Measurements from ENCODE around the gene PNKD. TPM values are rescaled to one million over a fixed set of nuclear protein-coding genes. Genes with fewer than 3 reads are reported as not detected.

PNKD gene
- total RNA-seq, 1 experiment from 2014 or later = 49.8 TPM

DNA sequence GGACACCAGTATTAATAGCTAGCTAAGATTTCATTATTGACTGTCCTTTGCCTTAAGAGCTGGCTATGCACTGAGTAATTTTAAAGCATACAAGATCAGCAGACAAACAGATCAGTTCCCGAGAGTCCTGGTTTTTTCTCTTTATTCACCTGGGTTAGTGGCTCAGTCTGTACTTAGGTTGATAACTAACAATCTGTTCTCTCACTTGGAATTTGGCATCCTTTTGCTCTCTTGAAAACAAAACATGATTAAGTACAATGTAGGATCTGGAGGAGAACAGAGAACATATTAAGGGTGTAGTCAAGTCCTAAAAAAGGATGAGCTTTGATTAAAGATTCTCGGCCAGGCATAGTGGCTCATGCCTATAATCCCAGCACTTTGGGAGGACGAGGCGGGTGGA lies 36.8 kb upstream of the PNKD start (continued):
- TF ChIP-seq, protein P1, sequence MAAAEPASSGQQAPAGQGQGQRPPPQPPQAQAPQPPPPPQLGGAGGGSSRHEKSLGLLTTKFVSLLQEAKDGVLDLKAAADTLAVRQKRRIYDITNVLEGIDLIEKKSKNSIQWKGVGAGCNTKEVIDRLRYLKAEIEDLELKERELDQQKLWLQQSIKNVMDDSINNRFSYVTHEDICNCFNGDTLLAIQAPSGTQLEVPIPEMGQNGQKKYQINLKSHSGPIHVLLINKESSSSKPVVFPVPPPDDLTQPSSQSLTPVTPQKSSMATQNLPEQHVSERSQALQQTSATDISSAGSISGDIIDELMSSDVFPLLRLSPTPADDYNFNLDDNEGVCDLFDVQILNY (CRISPR knock-in tag; IDR thresholded peaks at IDR 0.05) = no peak
- TF ChIP-seq, protein P2, sequence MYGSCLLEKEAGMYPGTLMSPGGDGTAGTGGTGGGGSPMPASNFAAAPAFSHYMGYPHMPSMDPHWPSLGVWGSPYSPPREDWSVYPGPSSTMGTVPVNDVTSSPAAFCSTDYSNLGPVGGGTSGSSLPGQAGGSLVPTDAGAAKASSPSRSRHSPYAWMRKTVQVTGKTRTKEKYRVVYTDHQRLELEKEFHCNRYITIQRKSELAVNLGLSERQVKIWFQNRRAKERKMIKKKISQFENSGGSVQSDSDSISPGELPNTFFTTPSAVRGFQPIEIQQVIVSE (CRISPR knock-in tag; IDR thresholded peaks at IDR 0.05; ENCODE audit: borderline replicate concordance) = no peak
- TF ChIP-seq, protein P3, sequence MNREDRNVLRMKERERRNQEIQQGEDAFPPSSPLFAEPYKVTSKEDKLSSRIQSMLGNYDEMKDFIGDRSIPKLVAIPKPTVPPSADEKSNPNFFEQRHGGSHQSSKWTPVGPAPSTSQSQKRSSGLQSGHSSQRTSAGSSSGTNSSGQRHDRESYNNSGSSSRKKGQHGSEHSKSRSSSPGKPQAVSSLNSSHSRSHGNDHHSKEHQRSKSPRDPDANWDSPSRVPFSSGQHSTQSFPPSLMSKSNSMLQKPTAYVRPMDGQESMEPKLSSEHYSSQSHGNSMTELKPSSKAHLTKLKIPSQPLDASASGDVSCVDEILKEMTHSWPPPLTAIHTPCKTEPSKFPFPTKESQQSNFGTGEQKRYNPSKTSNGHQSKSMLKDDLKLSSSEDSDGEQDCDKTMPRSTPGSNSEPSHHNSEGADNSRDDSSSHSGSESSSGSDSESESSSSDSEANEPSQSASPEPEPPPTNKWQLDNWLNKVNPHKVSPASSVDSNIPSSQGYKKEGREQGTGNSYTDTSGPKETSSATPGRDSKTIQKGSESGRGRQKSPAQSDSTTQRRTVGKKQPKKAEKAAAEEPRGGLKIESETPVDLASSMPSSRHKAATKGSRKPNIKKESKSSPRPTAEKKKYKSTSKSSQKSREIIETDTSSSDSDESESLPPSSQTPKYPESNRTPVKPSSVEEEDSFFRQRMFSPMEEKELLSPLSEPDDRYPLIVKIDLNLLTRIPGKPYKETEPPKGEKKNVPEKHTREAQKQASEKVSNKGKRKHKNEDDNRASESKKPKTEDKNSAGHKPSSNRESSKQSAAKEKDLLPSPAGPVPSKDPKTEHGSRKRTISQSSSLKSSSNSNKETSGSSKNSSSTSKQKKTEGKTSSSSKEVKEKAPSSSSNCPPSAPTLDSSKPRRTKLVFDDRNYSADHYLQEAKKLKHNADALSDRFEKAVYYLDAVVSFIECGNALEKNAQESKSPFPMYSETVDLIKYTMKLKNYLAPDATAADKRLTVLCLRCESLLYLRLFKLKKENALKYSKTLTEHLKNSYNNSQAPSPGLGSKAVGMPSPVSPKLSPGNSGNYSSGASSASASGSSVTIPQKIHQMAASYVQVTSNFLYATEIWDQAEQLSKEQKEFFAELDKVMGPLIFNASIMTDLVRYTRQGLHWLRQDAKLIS (CRISPR knock-in tag; IDR thresholded peaks at IDR 0.05; ENCODE audit: borderline replicate concordance) = no peak

DNA sequence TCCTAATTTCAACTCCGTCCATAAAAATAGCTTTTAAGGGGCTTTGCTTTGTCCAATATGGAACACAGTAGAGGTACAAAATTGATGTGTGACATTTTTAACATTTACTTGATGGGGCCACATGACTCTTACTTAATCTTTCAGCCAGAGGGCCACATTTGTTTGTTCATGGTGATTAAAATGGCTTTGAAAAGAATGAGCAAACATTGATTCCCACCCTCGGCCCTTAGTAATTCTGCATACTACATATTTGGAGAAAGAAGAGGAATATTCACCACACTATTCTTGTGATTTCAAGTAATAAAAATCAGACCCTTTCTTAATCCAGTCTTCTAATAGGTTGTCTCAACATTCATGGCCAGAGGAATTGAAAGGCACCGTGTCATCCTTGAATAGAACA lies 35.8 kb upstream of the PNKD start:
- Mint-ChIP-seq H3K36me3 (peaks cover 73% of the 10 kb centered on the region), H3K27ac (no peak overlapping the region), H3K27me3 (ENCODE audit: low read depth) (no peaks in the 10 kb centered on the region), H3K4me3 (no peak overlapping the region), H3K9me3 (peaks cover 7% of the 10 kb centered on the region), H3K4me1 (no peaks in the 10 kb centered on the region)
- no peak for DNase-seq (ENCODE audit: low spot score)
- ChIA-PET CTCF (no interaction called here), POLR2A (no interaction called here)
- ATAC-seq = no peak
- TF ChIP-seq FOXJ3 (CRISPR knock-in tag; IDR thresholded peaks at IDR 0.05; ENCODE audit: borderline replicate concordance) = no peak
- TF ChIP-seq ZNF317 (CRISPR knock-in tag; IDR thresholded peaks at IDR 0.05; ENCODE audit: borderline replicate concordance, low read depth) = no peak
- TF ChIP-seq KAT7 (CRISPR knock-in tag; IDR thresholded peaks at IDR 0.05; ENCODE audit: borderline replicate concordance) = no peak
- TF ChIP-seq, protein P4, sequence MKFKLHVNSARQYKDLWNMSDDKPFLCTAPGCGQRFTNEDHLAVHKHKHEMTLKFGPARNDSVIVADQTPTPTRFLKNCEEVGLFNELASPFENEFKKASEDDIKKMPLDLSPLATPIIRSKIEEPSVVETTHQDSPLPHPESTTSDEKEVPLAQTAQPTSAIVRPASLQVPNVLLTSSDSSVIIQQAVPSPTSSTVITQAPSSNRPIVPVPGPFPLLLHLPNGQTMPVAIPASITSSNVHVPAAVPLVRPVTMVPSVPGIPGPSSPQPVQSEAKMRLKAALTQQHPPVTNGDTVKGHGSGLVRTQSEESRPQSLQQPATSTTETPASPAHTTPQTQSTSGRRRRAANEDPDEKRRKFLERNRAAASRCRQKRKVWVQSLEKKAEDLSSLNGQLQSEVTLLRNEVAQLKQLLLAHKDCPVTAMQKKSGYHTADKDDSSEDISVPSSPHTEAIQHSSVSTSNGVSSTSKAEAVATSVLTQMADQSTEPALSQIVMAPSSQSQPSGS (CRISPR knock-in tag; IDR thresholded peaks at IDR 0.05; ENCODE audit: borderline replicate concordance, low read depth) = no peak
- TF ChIP-seq GABPB1 (CRISPR knock-in tag; IDR thresholded peaks at IDR 0.05) = no peak
- TF ChIP-seq, protein P5, sequence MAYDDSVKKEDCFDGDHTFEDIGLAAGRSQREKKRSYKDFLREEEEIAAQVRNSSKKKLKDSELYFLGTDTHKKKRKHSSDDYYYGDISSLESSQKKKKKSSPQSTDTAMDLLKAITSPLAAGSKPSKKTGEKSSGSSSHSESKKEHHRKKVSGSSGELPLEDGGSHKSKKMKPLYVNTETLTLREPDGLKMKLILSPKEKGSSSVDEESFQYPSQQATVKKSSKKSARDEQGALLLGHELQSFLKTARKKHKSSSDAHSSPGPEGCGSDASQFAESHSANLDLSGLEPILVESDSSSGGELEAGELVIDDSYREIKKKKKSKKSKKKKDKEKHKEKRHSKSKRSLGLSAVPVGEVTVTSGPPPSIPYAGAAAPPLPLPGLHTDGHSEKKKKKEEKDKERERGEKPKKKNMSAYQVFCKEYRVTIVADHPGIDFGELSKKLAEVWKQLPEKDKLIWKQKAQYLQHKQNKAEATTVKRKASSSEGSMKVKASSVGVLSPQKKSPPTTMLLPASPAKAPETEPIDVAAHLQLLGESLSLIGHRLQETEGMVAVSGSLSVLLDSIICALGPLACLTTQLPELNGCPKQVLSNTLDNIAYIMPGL (CRISPR knock-in tag; IDR thresholded peaks at IDR 0.05) = no peak
- no peak for TF ChIP-seq MXD4 (CRISPR knock-in tag; IDR thresholded peaks at IDR 0.05; ENCODE audit: borderline replicate concordance)
- TF ChIP-seq, protein P6, sequence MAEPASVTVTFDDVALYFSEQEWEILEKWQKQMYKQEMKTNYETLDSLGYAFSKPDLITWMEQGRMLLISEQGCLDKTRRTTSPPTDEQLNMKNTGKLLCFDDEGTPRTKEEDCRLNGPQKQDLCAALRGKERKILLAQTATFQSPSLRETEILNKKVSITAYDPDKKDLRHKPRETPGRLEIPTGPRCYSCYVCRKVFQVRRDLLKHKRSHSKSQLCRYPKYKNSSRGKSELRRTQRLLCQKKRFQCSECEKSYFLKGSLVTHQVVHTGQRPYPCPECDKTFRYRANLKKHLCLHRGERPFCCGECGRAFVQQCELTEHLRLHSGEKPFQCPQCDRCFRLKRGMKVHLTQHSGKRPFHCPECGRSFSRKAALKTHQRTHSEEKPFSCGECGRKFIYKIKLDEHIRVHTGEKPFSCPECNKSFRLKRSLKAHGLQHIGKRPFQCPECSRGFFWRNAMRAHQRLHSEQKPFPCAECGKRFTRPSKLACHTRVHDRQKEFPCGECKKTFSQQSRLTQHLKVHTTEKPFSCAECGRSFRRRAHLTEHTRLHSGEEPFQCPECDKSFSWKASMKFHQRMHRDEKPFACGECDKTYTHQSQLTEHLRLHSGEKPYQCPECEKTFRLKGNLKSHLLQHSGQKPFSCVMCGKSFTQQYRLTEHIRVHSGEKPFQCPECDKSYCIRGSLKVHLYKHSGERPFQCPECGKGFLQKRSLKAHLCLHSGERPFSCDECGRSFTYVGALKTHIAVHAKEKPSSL (CRISPR knock-in tag; conservative IDR thresholded peaks at IDR 0.05) = no peak
- no peak for TF ChIP-seq ZNF671 (CRISPR knock-in tag; IDR thresholded peaks at IDR 0.05)
- no peak for TF ChIP-seq ESRRA (CRISPR knock-in tag; IDR thresholded peaks at IDR 0.05; ENCODE audit: borderline replicate concordance)
- no peak for TF ChIP-seq NR1H2 (CRISPR knock-in tag; IDR thresholded peaks at IDR 0.05)
- no peak for TF ChIP-seq ZNF138 (CRISPR knock-in tag; conservative IDR thresholded peaks at IDR 0.05)
- TF ChIP-seq MYBL2 (CRISPR knock-in tag; IDR thresholded peaks at IDR 0.05) = no peak
- TF ChIP-seq, protein P7, sequence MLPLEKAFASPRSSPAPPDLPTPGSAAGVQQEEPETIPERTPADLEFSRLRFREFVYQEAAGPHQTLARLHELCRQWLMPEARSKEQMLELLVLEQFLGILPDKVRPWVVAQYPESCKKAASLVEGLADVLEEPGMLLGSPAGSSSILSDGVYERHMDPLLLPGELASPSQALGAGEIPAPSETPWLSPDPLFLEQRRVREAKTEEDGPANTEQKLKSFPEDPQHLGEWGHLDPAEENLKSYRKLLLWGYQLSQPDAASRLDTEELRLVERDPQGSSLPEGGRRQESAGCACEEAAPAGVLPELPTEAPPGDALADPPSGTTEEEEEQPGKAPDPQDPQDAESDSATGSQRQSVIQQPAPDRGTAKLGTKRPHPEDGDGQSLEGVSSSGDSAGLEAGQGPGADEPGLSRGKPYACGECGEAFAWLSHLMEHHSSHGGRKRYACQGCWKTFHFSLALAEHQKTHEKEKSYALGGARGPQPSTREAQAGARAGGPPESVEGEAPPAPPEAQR (CRISPR knock-in tag; IDR thresholded peaks at IDR 0.05) = no peak
- TF ChIP-seq, protein P8, sequence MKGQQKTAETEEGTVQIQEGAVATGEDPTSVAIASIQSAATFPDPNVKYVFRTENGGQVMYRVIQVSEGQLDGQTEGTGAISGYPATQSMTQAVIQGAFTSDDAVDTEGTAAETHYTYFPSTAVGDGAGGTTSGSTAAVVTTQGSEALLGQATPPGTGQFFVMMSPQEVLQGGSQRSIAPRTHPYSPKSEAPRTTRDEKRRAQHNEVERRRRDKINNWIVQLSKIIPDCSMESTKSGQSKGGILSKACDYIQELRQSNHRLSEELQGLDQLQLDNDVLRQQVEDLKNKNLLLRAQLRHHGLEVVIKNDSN (CRISPR knock-in tag; IDR thresholded peaks at IDR 0.05) = no peak
- TF ChIP-seq, protein P9, sequence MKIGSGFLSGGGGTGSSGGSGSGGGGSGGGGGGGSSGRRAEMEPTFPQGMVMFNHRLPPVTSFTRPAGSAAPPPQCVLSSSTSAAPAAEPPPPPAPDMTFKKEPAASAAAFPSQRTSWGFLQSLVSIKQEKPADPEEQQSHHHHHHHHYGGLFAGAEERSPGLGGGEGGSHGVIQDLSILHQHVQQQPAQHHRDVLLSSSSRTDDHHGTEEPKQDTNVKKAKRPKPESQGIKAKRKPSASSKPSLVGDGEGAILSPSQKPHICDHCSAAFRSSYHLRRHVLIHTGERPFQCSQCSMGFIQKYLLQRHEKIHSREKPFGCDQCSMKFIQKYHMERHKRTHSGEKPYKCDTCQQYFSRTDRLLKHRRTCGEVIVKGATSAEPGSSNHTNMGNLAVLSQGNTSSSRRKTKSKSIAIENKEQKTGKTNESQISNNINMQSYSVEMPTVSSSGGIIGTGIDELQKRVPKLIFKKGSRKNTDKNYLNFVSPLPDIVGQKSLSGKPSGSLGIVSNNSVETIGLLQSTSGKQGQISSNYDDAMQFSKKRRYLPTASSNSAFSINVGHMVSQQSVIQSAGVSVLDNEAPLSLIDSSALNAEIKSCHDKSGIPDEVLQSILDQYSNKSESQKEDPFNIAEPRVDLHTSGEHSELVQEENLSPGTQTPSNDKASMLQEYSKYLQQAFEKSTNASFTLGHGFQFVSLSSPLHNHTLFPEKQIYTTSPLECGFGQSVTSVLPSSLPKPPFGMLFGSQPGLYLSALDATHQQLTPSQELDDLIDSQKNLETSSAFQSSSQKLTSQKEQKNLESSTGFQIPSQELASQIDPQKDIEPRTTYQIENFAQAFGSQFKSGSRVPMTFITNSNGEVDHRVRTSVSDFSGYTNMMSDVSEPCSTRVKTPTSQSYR (CRISPR knock-in tag; IDR thresholded peaks at IDR 0.05) = no peak

All from WTC11 (cell line).